ENCODE measurements around the gene CSH1. TPM values are rescaled to one million over a fixed set of nuclear protein-coding genes. Genes with fewer than 3 reads are reported as not detected.

The CSH1 gene
- total RNA-seq, 1 donor from 2014 or later, result not detected

GRCh38 chr17:63928172-63928666 lies 31.8 kb upstream of the CSH1 start:
- no peaks in the 10 kb centered on the region for H4K20me1 ChIP-seq (ENCODE audit: low read depth)
- no peaks in the 10 kb centered on the region for H3K36me3 ChIP-seq
- no peak overlapping the region for H3K9ac ChIP-seq
- no peak overlapping the region for H3K4me2 ChIP-seq
- no peaks in the 10 kb centered on the region for H3K9me3 ChIP-seq (ENCODE audit: low read depth)
- H3K9me3 Mint-ChIP-seq, result no peaks in the 10 kb centered on the region
- no peak overlapping the region for H3K4me3 ChIP-seq
- DNase-seq (ENCODE audit: low spot score), result no peak
- H3F3A ChIP-seq (ENCODE audit: low read depth), result peaks cover 5% of the 10 kb centered on the region
- H3K4me3 Mint-ChIP-seq, result no peak overlapping the region
- H3K79me2 ChIP-seq (ENCODE audit: low read depth), result no peaks in the 10 kb centered on the region
- H3K36me3 Mint-ChIP-seq, result no peaks in the 10 kb centered on the region
- no peak overlapping the region for H2AFZ ChIP-seq (replicated peaks)
- H3K27ac ChIP-seq, result no peak overlapping the region
- no peaks in the 10 kb centered on the region for H3K4me1 ChIP-seq
- peaks cover 3% of the 10 kb centered on the region for H3K27me3 Mint-ChIP-seq (ENCODE audit: insufficient read depth, low read depth)
- no peak overlapping the region for H3K27ac Mint-ChIP-seq
- H3K4me1 Mint-ChIP-seq, result peaks cover 6% of the 10 kb centered on the region
- H3K27me3 ChIP-seq, result no peaks in the 10 kb centered on the region
- TF ChIP-seq EZH2 (IDR thresholded peaks at IDR 0.05), result no peak
- no peak for TF ChIP-seq CTCF (IDR thresholded peaks at IDR 0.05)
- TF ChIP-seq EZH2phosphoT487 (IDR thresholded peaks at IDR 0.05), result no peak

DNA sequence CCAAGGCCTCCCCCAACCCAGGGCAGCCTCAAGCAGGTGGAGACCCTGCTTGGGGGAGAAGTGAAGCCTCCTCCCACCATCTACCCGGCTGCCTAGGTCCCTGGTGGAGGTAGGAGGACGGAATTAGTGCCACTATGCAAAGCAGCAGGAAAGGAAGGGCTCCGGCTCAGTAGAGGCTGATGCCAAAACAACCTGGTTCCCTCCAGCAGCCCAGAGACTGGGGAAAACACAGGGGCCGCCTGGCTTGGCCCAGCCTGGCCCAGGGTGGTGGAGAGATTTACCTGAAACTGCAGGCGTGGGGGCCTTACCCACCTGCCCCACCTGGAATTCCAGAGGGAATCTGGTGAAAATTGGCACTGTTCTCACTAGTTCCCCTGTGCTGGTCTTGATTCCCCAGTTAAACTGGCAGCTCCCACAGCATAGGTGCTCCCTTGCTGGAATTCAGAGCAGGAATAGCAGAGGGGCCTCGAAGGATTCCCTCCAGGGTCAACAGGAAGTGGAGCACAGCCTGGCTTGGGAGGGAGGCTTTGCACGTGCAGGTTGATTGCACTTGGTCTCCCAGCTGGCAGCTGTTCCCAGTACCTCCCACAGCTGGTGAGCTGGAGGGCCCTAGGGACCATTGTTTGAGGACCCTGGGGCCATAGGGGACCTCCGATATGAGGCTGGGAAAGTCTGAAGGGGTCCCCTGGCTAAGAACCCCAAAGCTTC lies 31.2 kb upstream of the CSH1 start:
- Mint-ChIP-seq H3K4me1 (peaks cover 6% of the 10 kb centered on the region), H3K4me3 (no peak overlapping the region), H3K27ac (no peak overlapping the region), H3K9me3 (no peaks in the 10 kb centered on the region), H3K27me3 (ENCODE audit: insufficient read depth, low read depth) (peaks cover 3% of the 10 kb centered on the region), H3K36me3 (no peaks in the 10 kb centered on the region)
- no peaks in the 10 kb centered on the region for H3K9me3 ChIP-seq (ENCODE audit: low read depth)
- H3K9ac ChIP-seq, result no peak overlapping the region
- H3K27ac ChIP-seq, result no peak overlapping the region
- H4K20me1 ChIP-seq (ENCODE audit: low read depth), result no peaks in the 10 kb centered on the region
- H3K4me3 ChIP-seq, result no peak overlapping the region
- H3K79me2 ChIP-seq (ENCODE audit: low read depth), result no peaks in the 10 kb centered on the region
- no peak for DNase-seq (ENCODE audit: low spot score)
- no peak overlapping the region for H3K4me2 ChIP-seq
- peaks cover 5% of the 10 kb centered on the region for H3F3A ChIP-seq (ENCODE audit: low read depth)
- no peaks in the 10 kb centered on the region for H3K36me3 ChIP-seq
- no peak for TF ChIP-seq CTCF (IDR thresholded peaks at IDR 0.05)
- TF ChIP-seq EZH2 (IDR thresholded peaks at IDR 0.05), result no peak
- no peak for TF ChIP-seq EZH2phosphoT487 (IDR thresholded peaks at IDR 0.05)
- no peaks in the 10 kb centered on the region for H3K27me3 ChIP-seq
- no peaks in the 10 kb centered on the region for H3K4me1 ChIP-seq
- no peak overlapping the region for H2AFZ ChIP-seq (replicated peaks)

GRCh38 chr17:63926164-63926563 lies 29.8 kb upstream of the CSH1 start:
- Histone ChIP-seq H3K79me2 (ENCODE audit: low read depth) (no peaks in the 10 kb centered on the region), H3F3A (ENCODE audit: low read depth) (peaks cover 5% of the 10 kb centered on the region), H3K9me3 (ENCODE audit: low read depth) (no peaks in the 10 kb centered on the region), H3K4me2 (no peak overlapping the region), H3K4me3 (no peak overlapping the region), H3K9ac (no peak overlapping the region), H3K27ac (no peak overlapping the region), H2AFZ (replicated peaks) (no peak overlapping the region), H4K20me1 (ENCODE audit: low read depth) (no peaks in the 10 kb centered on the region), H3K4me1 (no peaks in the 10 kb centered on the region), H3K36me3 (no peaks in the 10 kb centered on the region), H3K27me3 (no peaks in the 10 kb centered on the region)
- DNase-seq (ENCODE audit: low spot score), result no peak
- Mint-ChIP-seq H3K9me3 (no peaks in the 10 kb centered on the region), H3K27ac (no peak overlapping the region), H3K36me3 (no peaks in the 10 kb centered on the region), H3K4me3 (no peak overlapping the region), H3K27me3 (ENCODE audit: insufficient read depth, low read depth) (peaks cover 6% of the 10 kb centered on the region), H3K4me1 (peaks cover 8% of the 10 kb centered on the region)
- no peak for TF ChIP-seq EZH2 (IDR thresholded peaks at IDR 0.05)
- no peak for TF ChIP-seq CTCF (IDR thresholded peaks at IDR 0.05)

Measured in neural progenitor cell (in vitro differentiated cells).